ENCODE results near the gene MAOB. TPM values are rescaled to one million over a fixed set of nuclear protein-coding genes. Genes with fewer than 3 reads are reported as not detected.

Gene MAOB
- polyA plus RNA-seq, 1 experiment, result 0.52 TPM

DNA sequence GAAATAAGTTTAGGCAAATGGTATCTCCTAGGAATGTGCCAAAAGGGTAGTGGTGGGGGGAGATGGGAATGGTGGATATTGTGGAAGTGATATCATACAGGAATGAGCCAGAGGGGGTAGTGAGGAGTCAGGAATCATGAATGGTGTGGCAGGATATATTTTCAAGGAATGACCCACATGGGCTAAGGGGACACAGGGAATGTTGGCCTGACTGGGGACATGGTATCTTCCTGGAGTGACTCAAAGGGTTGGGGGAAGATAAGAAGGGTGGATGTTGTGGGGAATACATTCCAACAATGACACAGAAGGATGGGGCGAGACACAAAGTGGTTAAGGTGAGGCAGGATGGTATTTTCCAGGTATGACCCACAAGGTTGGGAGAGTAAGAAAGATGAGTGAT, 165.6 kb downstream of the MAOB start:
- no peak overlapping the region for H3K4me3 ChIP-seq (ENCODE audit: low read depth, low read length)
- POLR2A ChIA-PET, result no interaction called here
- TF ChIP-seq, protein P1, sequence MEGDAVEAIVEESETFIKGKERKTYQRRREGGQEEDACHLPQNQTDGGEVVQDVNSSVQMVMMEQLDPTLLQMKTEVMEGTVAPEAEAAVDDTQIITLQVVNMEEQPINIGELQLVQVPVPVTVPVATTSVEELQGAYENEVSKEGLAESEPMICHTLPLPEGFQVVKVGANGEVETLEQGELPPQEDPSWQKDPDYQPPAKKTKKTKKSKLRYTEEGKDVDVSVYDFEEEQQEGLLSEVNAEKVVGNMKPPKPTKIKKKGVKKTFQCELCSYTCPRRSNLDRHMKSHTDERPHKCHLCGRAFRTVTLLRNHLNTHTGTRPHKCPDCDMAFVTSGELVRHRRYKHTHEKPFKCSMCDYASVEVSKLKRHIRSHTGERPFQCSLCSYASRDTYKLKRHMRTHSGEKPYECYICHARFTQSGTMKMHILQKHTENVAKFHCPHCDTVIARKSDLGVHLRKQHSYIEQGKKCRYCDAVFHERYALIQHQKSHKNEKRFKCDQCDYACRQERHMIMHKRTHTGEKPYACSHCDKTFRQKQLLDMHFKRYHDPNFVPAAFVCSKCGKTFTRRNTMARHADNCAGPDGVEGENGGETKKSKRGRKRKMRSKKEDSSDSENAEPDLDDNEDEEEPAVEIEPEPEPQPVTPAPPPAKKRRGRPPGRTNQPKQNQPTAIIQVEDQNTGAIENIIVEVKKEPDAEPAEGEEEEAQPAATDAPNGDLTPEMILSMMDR (IDR thresholded peaks at IDR 0.05; ENCODE audit: low read depth, low read length), result no peak
- CTCF ChIA-PET, result no interaction called here
- DNase-seq (ENCODE audit: low read depth, low spot score), result no peak
- no peaks in the 10 kb centered on the region for H3K9me3 ChIP-seq (ENCODE audit: control insufficient read depth, insufficient read depth, low read length)
- no peak overlapping the region for H3K27ac ChIP-seq (ENCODE audit: low read depth, low read length)
- H3K27me3 ChIP-seq (ENCODE audit: control insufficient read depth, insufficient read depth, low read length), result no peaks in the 10 kb centered on the region

Other genes with a start within 250 kb of the MAOB start
- gene MAOA, start 226.2 kb downstream of the MAOB start, polyA plus RNA-seq (2011; rRNA removed), result 0.37 and 0.40 TPM in 2 replicates
- gene NDP, start 90.9 kb upstream of the MAOB start, polyA plus RNA-seq (2011; rRNA removed), result 0.21 and 0.22 TPM in 2 replicates